Activated T-helper 1 cell treated with anti-CD3 and anti-CD28 coated beads, Interleukin-2, amount 50 U/mL, for 16 hours (primary cell): ENCODE results near the gene RNFT1.
"Not testable (repeated sequence)": the region's sequence is repeated elsewhere in the genome, so short reads cannot be mapped to it uniquely, and the experiment has no call there.

ENCODE experiments used
- DNase-seq, 2 donors: peaks; one replicate each; pipeline ENCODE4 v3.0.0-alpha.2; 2020; ENCODE audit warnings: low read depth in 1 of 2, low spot score in 1 of 2

RNFT1 gene

GRCh38 chr17:59964482-59965328 lies at the start of gene RNFT1:
TSS of gene RNFT1 (minus strand) at chr17:59964740. CDS start at chr17:59964663, 77 bp downstream.
- peak; percentile 84 to 88 for DNase-seq

GRCh38 chr17:60009326-60009725 lies 44.8 kb upstream of the RNFT1 start:
- DNase-seq, result not testable (repeated sequence)

- not testable (repeated sequence) for DNase-seq
Observed at GRCh38 chr17:60008377-60008776, 43.8 kb upstream of the RNFT1 start.

GRCh38 chr17:60006160-60006559 lies 41.6 kb upstream of the RNFT1 start:
- no peak for DNase-seq

- not testable (repeated sequence) for DNase-seq
Observed at GRCh38 chr17:60004561-60004960, 40.0 kb upstream of the RNFT1 start.

- DNase-seq, result not testable (repeated sequence)
Observed at GRCh38 chr17:60002405-60002804, 37.9 kb upstream of the RNFT1 start.

- DNase-seq, result not testable (repeated sequence)
Observed at GRCh38 chr17:59996608-59997007, 32.1 kb upstream of the RNFT1 start.

GRCh38 chr17:59975166-59975565 lies 10.6 kb upstream of the RNFT1 start:
- not testable (repeated sequence) for DNase-seq

GRCh38 chr17:59973483-59973882 lies 8.9 kb upstream of the RNFT1 start:
- not testable (repeated sequence) for DNase-seq

- DNase-seq, result no peak
Observed at GRCh38 chr17:59972778-59973177, 8.2 kb upstream of the RNFT1 start.

GRCh38 chr17:59971771-59972170 lies 7.2 kb upstream of the RNFT1 start:
- DNase-seq, result not testable (repeated sequence)

GRCh38 chr17:59963738-59964481 lies 630 bp downstream of the RNFT1 start:
- DNase-seq, result peak; percentile 8 to 30

- no peak for DNase-seq
Observed at GRCh38 chr17:59962739-59963318, 1.7 kb downstream of the RNFT1 start.

- DNase-seq, result not testable (repeated sequence)
Observed at GRCh38 chr17:59959574-59959973, 5.0 kb downstream of the RNFT1 start.

- no peak for DNase-seq
Observed at GRCh38 chr17:59954856-59955255, 9.7 kb downstream of the RNFT1 start.

GRCh38 chr17:59950049-59950448 lies 14.5 kb downstream of the RNFT1 start:
- DNase-seq, result no peak

GRCh38 chr17:59947310-59947709 lies 17.2 kb downstream of the RNFT1 start:
- DNase-seq, result not testable (repeated sequence)

GRCh38 chr17:59946433-59946832 lies 18.1 kb downstream of the RNFT1 start:
- DNase-seq, result not testable (repeated sequence)

- no peak for DNase-seq
Observed at GRCh38 chr17:59941131-59941530, 23.4 kb downstream of the RNFT1 start.

- not testable (repeated sequence) for DNase-seq
Observed at GRCh38 chr17:59940697-59941096, 23.8 kb downstream of the RNFT1 start.

- not testable (repeated sequence) for DNase-seq
Observed at GRCh38 chr17:59933317-59933716, 31.2 kb downstream of the RNFT1 start.

GRCh38 chr17:59930768-59931167 lies 33.8 kb downstream of the RNFT1 start:
- not testable (repeated sequence) for DNase-seq
